K562 (cell line): ENCODE measurements around the gene POLR3E. TPM values are rescaled to one million over a fixed set of nuclear protein-coding genes. Genes with fewer than 3 reads are reported as not detected.

Experiments used
- ATAC-seq: fragments of 200-7000 bp; cut with Tn5 transposase; 3 replicates; pipeline ENCODE4 v1.9.1; 2020; ENCODE audit warnings: moderate library complexity
- BruUV-seq: library from RNA; stranded (reverse); fragments of 400-500 nt; replicated peaks from 2 replicates; lab custom pipeline; 2021; lab: Mats Ljungman, UMichigan
- CTCF ChIA-PET: fragments of 300-600 bp; formaldehyde crosslinking; extraction: SDS; loops from one replicate; lab custom pipeline; 2021; ENCODE audit warnings: low intra/inter-chr PET ratio; lab: Yijun Ruan, JAX
- POLR2A ChIA-PET: fragments of 300-600, 350-650 bp; sonication (Branson Sonifier 250); formaldehyde crosslinking; extraction: SDS; loops from one replicate; lab custom pipeline; 2021; ENCODE audit warnings: antibody characterized with exemption, inconsistent platforms; lab: Yijun Ruan, JAX
- DNase-seq, 4 experiments: peaks; one replicate each; pipeline versions ENCODE4 v3.0.0 to v3.0.0-alpha.2; 2011 to 2018; ENCODE audit warnings: low spot score in 3 of 4, mixed read lengths in 3 of 4; ENCODE audit errors: extremely low read depth in 1 of 4
- FAIRE-seq: peaks from 2 replicates; lab custom pipeline; 2011; peaks lifted over from hg19 to GRCh38; lab: Jason Lieb, UNC
- H2AFZ ChIP-seq: 2 replicates; pipeline ENCODE4 v1.6.0; 2011; ENCODE audit warnings: low read depth, low read length, control low read depth, inconsistent platforms
- H3K27ac ChIP-seq: fragments of 200-600 bp; 3 replicates; pipeline ENCODE4 v1.8.0; 2011; ENCODE audit warnings: low read depth, mild to moderate bottlenecking, control low read depth, inconsistent platforms, low read length, moderate library complexity, mixed read lengths; ENCODE audit errors: extremely low read depth
- H3K27me3 ChIP-seq, 2 experiments: fragments of 300-600 bp in 1 of 2; 2 replicates in 1 of 2; 3 replicates in 1 of 2; pipeline versions ENCODE4 v1.6.0 to v1.8.0; 2011; ENCODE audit warnings: inconsistent platforms in 2 of 2, low read length in 2 of 2, mild to moderate bottlenecking in 1 of 2, mixed read lengths in 1 of 2, moderate library complexity in 1 of 2; ENCODE audit not compliant: control insufficient read depth in 2 of 2, insufficient read depth in 2 of 2
- H3K36me3 ChIP-seq: fragments of 300-600 bp; 3 replicates; pipeline ENCODE4 v1.8.0; 2011; ENCODE audit warnings: mild to moderate bottlenecking, low read length, inconsistent platforms; ENCODE audit not compliant: control insufficient read depth, insufficient read depth
- H3K4me1 ChIP-seq, 2 experiments: fragments of 200-600 bp in 1 of 2; replicated peaks in 1 of 2; 2 replicates in 1 of 2; 3 replicates in 1 of 2; pipeline versions ENCODE4 v1.5.1 to v1.8.0; 2011; ENCODE audit warnings: inconsistent platforms in 2 of 2, low read length in 2 of 2, mild to moderate bottlenecking in 1 of 2, mixed read lengths in 1 of 2, moderate library complexity in 1 of 2; ENCODE audit not compliant: control insufficient read depth in 2 of 2, insufficient read depth in 2 of 2
- H3K4me2 ChIP-seq: 2 replicates; pipeline ENCODE4 v1.6.1; 2011; ENCODE audit warnings: low read length, control low read depth, inconsistent platforms, mixed read lengths; ENCODE audit not compliant: insufficient read depth
- H3K4me3 ChIP-seq: fragments of 200-600 bp; sonication (generic), shearing (Covaris generic); 2 replicates; pipeline ENCODE4 v1.5.1; 2016; ENCODE audit warnings: control low read depth, inconsistent platforms
- H3K79me2 ChIP-seq: fragments of 200-600 bp; 3 replicates; pipeline ENCODE4 v1.8.0; 2011; ENCODE audit warnings: low read length, inconsistent platforms; ENCODE audit not compliant: control insufficient read depth, insufficient read depth
- H3K9ac ChIP-seq, 2 experiments: 2 replicates each; pipeline versions ENCODE4 v1.6.0 to v1.6.1; 2011; ENCODE audit warnings: low read depth in 2 of 2, low read length in 2 of 2, control low read depth in 1 of 2, inconsistent platforms in 1 of 2, mild to moderate bottlenecking in 1 of 2, mixed read lengths in 1 of 2; ENCODE audit not compliant: insufficient read depth in 1 of 2
- H3K9me1 ChIP-seq: one replicate; pipeline ENCODE4 v1.6.0; 2011; ENCODE audit warnings: inconsistent platforms, mild to moderate bottlenecking, low read length, moderate library complexity; ENCODE audit not compliant: control insufficient read depth, insufficient read depth
- H3K9me3 ChIP-seq: replicated peaks from 2 replicates; pipeline ENCODE4 v1.5.1; 2011; ENCODE audit warnings: low read depth, low read length, inconsistent platforms; ENCODE audit not compliant: control insufficient read depth, insufficient read depth
- H4K20me1 ChIP-seq: replicated peaks from 2 replicates; pipeline ENCODE4 v1.6.1; 2011; ENCODE audit warnings: low read length, inconsistent platforms, mixed read lengths; ENCODE audit not compliant: control insufficient read depth, insufficient read depth
- CXXC5 ChIP-seq: fragments of 250-450 bp; sonication (Bioruptor Pico); IDR thresholded peaks from 2 replicates; pipeline ENCODE4 v1.8.0; 2022; ENCODE audit warnings: inconsistent platforms, mild to moderate bottlenecking, moderate library complexity
- ELF4 ChIP-seq: fragments of 450-650 bp; formaldehyde crosslinking; IDR thresholded peaks from 2 replicates; pipeline ENCODE4 v1.4.0; 2022; ENCODE audit warnings: missing genetic modification characterization
- ETV6 ChIP-seq, 3 experiments: fragments of 150-350 bp in 1 of 3; sonication (generic) in 1 of 3; formaldehyde crosslinking in 1 of 3; IDR thresholded peaks; 2 replicates each; pipeline versions ENCODE4 v1.6.1 to v1.8.0; 2014 to 2022; ENCODE audit warnings: borderline replicate concordance in 2 of 3, low read depth in 2 of 3, antibody characterized with exemption in 1 of 3, low read length in 1 of 3, mild to moderate bottlenecking in 1 of 3, missing genetic modification reagents in 1 of 3
- MEF2A ChIP-seq: IDR thresholded peaks from 2 replicates; pipeline ENCODE4 v1.6.1; 2011; ENCODE audit warnings: low read depth, mild to moderate bottlenecking, low read length, moderate library complexity; ENCODE audit not compliant: control insufficient read depth
- MEIS2 ChIP-seq: fragments of 450-650 bp; IDR thresholded peaks from 2 replicates; pipeline ENCODE4 v1.6.1; 2014; ENCODE audit warnings: mild to moderate bottlenecking; ENCODE audit not compliant: partially characterized antibody
- MYC ChIP-seq, 2 experiments: fragments of 250-450 bp in 1 of 2; sonication (Bioruptor Pico) in 1 of 2; IDR thresholded peaks; 2 replicates each; pipeline versions ENCODE4 v1.5.1 to v1.6.1; 2012 to 2021; ENCODE audit warnings: low read depth in 2 of 2, borderline replicate concordance in 1 of 2, improper control_type of control experiment in 1 of 2, low read length in 1 of 2, mild to moderate bottlenecking in 1 of 2, moderate library complexity in 1 of 2
- NEUROD1 ChIP-seq: fragments of 150-350 bp; IDR thresholded peaks from 2 replicates; pipeline ENCODE4 v1.6.1; 2014; ENCODE audit warnings: borderline replicate concordance, low read length, low read depth; ENCODE audit not compliant: partially characterized antibody
- POU5F1 ChIP-seq: fragments of 150-350 bp; IDR thresholded peaks from 2 replicates; pipeline ENCODE4 v1.6.1; 2014; ENCODE audit warnings: borderline replicate concordance, low read length, low read depth, mild to moderate bottlenecking; ENCODE audit not compliant: partially characterized antibody
- RFX1 ChIP-seq: fragments of 450-650 bp; IDR thresholded peaks from 2 replicates; pipeline ENCODE4 v1.6.1; 2016; ENCODE audit warnings: mild to moderate bottlenecking, moderate library complexity
- SMAD3 ChIP-seq: fragments of 450-650 bp; formaldehyde crosslinking; conservative IDR thresholded peaks from 2 replicates; pipeline ENCODE4 v1.4.0; 2020; ENCODE audit warnings: mild to moderate bottlenecking
- TAF7 ChIP-seq: fragments of 450-650 bp; IDR thresholded peaks from 2 replicates; pipeline ENCODE4 v1.6.1; 2016; ENCODE audit warnings: missing genetic modification characterization, missing compliant biosample characterization
- TCF15 ChIP-seq: fragments of 250-450 bp; sonication (Bioruptor Pico); IDR thresholded peaks from 2 replicates; pipeline ENCODE4 v1.8.0; 2022; ENCODE audit warnings: moderate library complexity, mild to moderate bottlenecking, inconsistent platforms
- ZBTB2 ChIP-seq: fragments of 450-650 bp; IDR thresholded peaks from 2 replicates; pipeline ENCODE4 v1.6.1; 2016; ENCODE audit warnings: antibody characterized with exemption
- ZKSCAN3 ChIP-seq: fragments of 250-450 bp; sonication (Bioruptor Pico); IDR thresholded peaks from 2 replicates; pipeline ENCODE4 v1.4.0; 2020
- ZNF232 ChIP-seq: sonication (generic); formaldehyde crosslinking; IDR thresholded peaks from 2 replicates; pipeline ENCODE4 v1.8.0; 2022; ENCODE audit warnings: mild to moderate bottlenecking, missing genetic modification reagents
- ZNF431 ChIP-seq: sonication (generic); formaldehyde crosslinking; IDR thresholded peaks from 2 replicates; pipeline ENCODE4 v1.8.0; 2022; ENCODE audit warnings: mild to moderate bottlenecking, missing genetic modification reagents
- WGBS: fragments of 100-300 bp; shearing (Covaris generic); methylation state at CpG from one replicate; pipeline ENCODE4 v1.1.6; 2016; ENCODE audit warnings: low coverage, mixed read lengths; ENCODE audit not compliant: insufficient coverage; ENCODE audit errors: missing lambda C conversion rate; 5-methylcytosine and 5-hydroxymethylcytosine counted together
- in situ Hi-C: fragments of 300-500 bp; cut with MboI; formaldehyde crosslinking; loops from 4 replicates; pipeline ENCODE4 v1.15.0; 2018; ENCODE audit warnings: inconsistent platforms, mixed read lengths
- intact Hi-C: fragments of 100-400 bp; cut with micrococcal nuclease; formaldehyde crosslinking; loops from 2 replicates; pipeline ENCODE4 v1.14.2; 2022
- polyA plus RNA-seq, 8 experiments: library from polyadenylated mRNA; depleted of rRNA in 4 of 8; stranded (reverse) in 5 of 8; unstranded in 3 of 8; fragments of >200 nt; fragmentation: Nextera tagmentation in 2 of 8; fragmentation: Illumina TruSeq in 1 of 8; extraction: Ambion mirVana in 2 of 8; extraction: Trizol in 1 of 8; gene quantifications; 2 replicates each; pipeline versions ENCODE4 v1.2.1 to v1.2.3, GENCODE V29; 2011 to 2014; ENCODE audit warnings: inconsistent platforms in 1 of 8, missing spikeins in 1 of 8
- total RNA-seq, 7 experiments: library from RNA; depleted of rRNA in 6 of 7; stranded (reverse); fragments of >200 nt in 6 of 7; fragmentation: Illumina TruSeq in 2 of 7; extraction: Trizol in 2 of 7; gene quantifications; 2 replicates each; pipeline versions ENCODE4 v1.2.1 to v1.2.3, GENCODE V29; 2011 to 2021; ENCODE audit warnings: low replicate concordance in 1 of 7
- TF ChIP-seq, protein P1 (sequence below): fragments of 250-450 bp; sonication (Bioruptor Pico); IDR thresholded peaks from 2 replicates; pipeline ENCODE4 v1.5.0; 2020; ENCODE audit warnings: mild to moderate bottlenecking

The POLR3E gene
- total and polyA plus RNA-seq, 9 of the 15 experiments (the other 6 are each of a cell fraction or from before 2014, with no cell fraction given), result 17.7 to 151 (median 82.6) TPM

DNA sequence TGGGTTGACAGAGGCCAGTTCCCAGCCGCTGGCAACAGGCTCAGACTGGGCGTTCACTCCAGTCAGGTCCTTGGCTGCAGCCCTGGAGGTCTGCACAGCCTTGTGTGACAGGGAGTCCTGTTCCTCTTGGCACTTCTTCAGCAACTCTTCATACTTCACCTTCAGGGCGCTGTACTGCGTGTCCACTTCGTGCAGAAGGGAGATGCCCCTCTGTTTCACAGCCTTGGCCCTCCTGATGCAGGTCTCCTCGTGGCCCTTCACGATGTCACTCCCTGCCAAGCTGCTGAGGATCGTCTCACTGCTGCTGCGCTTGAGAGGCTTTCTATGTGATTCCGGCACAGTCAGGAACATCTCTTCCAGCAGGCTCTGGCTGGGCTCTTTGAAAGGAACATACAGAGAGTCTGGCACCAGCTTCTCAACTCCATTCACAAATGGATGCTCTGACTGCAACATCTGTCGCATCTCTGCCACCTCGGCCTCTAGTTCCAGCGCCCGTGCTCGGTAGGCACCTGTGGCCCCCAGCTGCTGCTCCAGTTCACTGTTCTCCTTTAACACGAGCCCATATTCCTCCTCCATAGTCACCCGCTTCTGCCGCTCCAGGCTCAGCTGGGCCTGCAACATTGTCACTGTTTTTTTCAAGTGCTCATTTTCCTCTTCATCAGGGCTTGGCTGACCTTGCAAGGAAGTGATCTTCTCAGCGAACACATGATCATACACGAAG, 50.1 kb downstream of the POLR3E start (continued):
- TF ChIP-seq, protein P1, sequence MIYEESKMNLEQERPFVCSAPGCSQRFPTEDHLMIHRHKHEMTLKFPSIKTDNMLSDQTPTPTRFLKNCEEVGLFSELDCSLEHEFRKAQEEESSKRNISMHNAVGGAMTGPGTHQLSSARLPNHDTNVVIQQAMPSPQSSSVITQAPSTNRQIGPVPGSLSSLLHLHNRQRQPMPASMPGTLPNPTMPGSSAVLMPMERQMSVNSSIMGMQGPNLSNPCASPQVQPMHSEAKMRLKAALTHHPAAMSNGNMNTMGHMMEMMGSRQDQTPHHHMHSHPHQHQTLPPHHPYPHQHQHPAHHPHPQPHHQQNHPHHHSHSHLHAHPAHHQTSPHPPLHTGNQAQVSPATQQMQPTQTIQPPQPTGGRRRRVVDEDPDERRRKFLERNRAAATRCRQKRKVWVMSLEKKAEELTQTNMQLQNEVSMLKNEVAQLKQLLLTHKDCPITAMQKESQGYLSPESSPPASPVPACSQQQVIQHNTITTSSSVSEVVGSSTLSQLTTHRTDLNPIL (CRISPR knock-in tag), result no peak
- no peak for TF ChIP-seq SMAD3 (CRISPR knock-in tag)

GRCh38 chr16:22348291-22348690, 51.1 kb downstream of the POLR3E start:
- ATAC-seq, result no peak
- CTCF ChIA-PET, result no interaction called here
- no peaks in the 10 kb centered on the region for H3K27me3 ChIP-seq
- H3K4me3 ChIP-seq, result no peak overlapping the region
- in situ Hi-C loops, result no loop called here
- POLR2A ChIA-PET, result interaction anchor here (0.7 kb wide), 1 partner anchor 73 kb away, joined by 3 read pairs; no protein-coding TSS in a partner anchor
- intact Hi-C loops, result no loop called here
- no peaks in the 10 kb centered on the region for H4K20me1 ChIP-seq
- H3K9me3 ChIP-seq, result no peaks in the 10 kb centered on the region
- peaks cover 0 to 7% of the 10 kb centered on the region in 2 experiments; a peak in 3 of 5 replicates for H3K4me1 ChIP-seq
- 59% methylated on average over 2 of the region's 2 CpGs for WGBS
- no peak overlapping the region for H2AFZ ChIP-seq
- BruUV-seq, result no TSS peak
- no peak overlapping the region for H3K27ac ChIP-seq
- no peak overlapping the region for H3K9ac ChIP-seq
- H3K9me1 ChIP-seq, result no peaks in the 10 kb centered on the region
- FAIRE-seq, result no peak
- DNase-seq, result no peak
- no peak overlapping the region for H3K4me2 ChIP-seq
- H3K36me3 ChIP-seq, result peaks cover 66% of the 10 kb centered on the region
- H3K79me2 ChIP-seq, result peaks cover 20% of the 10 kb centered on the region
- no peak for TF ChIP-seq MYC (IDR thresholded peaks at IDR 0.05; ENCODE audit: low read depth, low read length)
- no peak for TF ChIP-seq MYC (CRISPR knock-in tag; IDR thresholded peaks at IDR 0.05; ENCODE audit: borderline replicate concordance, low read depth)
- no peak for TF ChIP-seq CXXC5 (CRISPR knock-in tag)
- TF ChIP-seq POU5F1, result no peak
- no peak for TF ChIP-seq TCF15 (CRISPR knock-in tag)
- TF ChIP-seq NEUROD1, result no peak
- TF ChIP-seq ZNF232 (CRISPR knock-in tag), result no peak
- no peak for TF ChIP-seq ELF4 (CRISPR knock-in tag)
- TF ChIP-seq ZKSCAN3, result no peak
- TF ChIP-seq MEIS2, result no peak
- TF ChIP-seq RFX1, result no peak
- TF ChIP-seq MEF2A, result no peak
- no peak for TF ChIP-seq ETV6 (IDR thresholded peaks at IDR 0.05; ENCODE audit: borderline replicate concordance in 1 of 2, low read depth in 2 of 2, low read length in 1 of 2)
- no peak for TF ChIP-seq ETV6 (CRISPR knock-in tag; IDR thresholded peaks at IDR 0.05; ENCODE audit: borderline replicate concordance)
- TF ChIP-seq ZNF431 (CRISPR knock-in tag), result no peak
- TF ChIP-seq TAF7, result no peak
- TF ChIP-seq ZBTB2, result no peak
